ENCODE measurements around the gene PAK5.

PAK5 gene

DNA sequence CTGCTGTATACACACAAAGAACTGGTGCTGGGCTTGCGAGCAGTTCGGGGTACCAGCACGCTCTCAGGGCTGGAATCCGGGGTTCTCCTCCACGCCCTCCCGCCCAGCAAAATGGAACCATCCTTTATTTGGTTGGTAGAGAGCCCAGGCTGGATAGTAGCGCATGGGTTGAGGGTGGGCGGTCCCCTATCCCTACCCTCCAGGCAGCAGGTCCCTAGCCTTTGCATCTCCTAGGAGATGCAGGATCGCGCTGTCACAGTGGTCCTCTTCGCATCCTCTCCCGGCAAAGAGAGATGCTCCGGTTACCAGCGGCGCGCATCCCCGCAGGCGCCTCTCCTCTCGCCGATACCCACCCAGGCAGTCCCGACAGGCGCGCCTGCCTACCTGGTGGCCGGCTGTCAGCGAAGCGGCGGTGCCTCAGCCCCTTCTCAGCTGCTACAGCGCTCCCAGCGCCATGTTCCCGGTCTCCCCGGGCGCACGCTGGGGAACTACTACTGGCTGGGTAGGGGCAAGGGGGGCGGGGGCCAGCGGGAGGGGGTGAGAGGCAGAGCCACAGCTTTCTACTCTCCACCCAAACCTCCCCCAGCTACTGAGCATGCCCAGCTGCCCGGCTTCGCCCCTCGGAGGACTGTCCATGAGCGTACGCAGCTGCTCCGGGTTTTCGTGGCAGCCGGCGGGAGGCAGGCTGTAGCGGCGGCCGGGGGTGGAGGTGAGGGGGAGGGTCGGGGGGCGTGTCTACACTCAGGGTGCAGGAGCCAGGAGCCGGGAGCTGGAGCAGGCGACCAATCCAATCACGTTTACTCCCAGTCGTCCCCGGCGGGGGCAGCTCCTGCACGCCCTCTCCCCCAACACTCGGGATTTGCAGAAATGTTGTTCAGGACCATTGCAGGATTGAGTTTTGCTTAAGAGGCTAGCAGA is at the start of gene PAK5:
PAK5 (minus strand) TSS at position 699 of the 918 bp plus-strand sequence. CDS start 194,748 bp downstream, outside the sequence.
- DNase-seq: peak; percentile 86

DNA sequence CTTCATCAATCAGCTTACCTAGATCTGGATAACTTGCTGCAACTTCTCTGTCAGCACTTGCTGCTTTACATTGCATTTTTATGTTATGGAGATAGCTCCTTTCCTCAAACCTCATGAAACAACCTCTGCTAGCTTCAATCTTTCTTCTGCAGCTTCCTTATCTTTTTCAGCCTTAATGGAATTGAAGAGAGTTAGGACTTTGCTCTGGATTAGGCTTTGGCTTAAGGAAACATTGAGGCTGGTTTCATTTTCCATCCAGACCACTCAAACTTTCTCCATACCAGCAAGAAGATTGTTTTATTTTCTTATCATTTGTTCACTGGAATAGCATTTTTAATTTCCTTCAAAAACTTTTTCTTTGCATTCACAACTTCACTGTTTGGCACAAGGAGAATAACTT is 48.8 kb upstream of the PAK5 start:
- no peak for DNase-seq

DNA sequence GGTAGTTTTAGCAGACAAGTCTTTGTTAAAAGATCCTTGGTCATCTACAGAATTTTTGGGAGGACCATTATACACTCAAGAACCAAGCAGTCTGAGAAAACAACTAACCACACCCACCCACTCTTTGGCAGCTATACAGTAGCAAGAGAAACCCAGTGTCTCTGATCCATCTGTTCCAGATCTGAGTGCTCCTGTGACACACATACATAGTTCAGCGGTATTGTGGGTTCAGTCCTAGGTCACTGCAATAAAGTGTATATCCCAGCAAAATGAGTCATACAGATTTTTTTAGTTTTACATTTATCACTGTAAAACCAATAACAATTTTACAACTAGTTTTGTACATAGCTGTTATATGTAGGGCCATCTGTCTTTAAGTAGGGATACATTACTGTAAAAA is 47.4 kb upstream of the PAK5 start:
- no peak for DNase-seq

DNA sequence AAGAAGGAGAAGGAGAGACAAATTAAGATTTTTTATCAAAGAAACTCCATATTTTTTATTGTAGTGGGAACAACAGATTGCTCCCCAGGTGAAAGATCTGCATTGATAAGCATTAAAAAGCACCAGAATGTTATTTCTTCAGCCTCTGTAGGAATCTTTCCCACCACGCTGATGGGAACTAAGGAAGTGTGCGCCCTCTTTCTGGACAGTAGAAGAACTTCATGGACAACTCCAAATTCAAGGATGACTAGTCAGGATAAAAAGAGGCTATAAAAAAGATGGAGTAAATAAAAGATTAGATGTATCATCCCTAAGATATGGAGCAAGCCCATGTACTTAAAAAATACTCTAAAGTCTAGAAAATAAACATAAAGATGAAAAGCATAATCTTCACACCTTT is 45.8 kb upstream of the PAK5 start:
- no peak for DNase-seq

DNA sequence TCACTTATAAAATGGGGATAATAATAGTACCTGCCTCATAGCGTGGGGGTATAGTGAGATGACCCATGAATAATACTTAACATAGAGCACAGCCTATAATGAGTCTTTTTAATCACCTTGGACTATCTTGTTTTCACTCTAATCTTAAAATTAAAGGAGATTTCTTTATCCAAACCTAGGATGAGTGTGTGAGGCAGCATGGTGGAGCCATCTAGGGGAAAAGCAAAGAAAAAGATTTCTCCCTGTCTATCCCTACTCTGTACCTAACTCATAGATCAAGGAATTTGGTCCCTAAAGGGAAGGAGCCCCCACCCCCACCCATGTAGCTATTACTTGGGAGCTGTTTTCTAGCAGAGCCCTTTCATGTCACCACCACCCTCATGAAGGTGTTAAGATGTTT is 45.2 kb upstream of the PAK5 start:
- DNase-seq: no peak

DNA sequence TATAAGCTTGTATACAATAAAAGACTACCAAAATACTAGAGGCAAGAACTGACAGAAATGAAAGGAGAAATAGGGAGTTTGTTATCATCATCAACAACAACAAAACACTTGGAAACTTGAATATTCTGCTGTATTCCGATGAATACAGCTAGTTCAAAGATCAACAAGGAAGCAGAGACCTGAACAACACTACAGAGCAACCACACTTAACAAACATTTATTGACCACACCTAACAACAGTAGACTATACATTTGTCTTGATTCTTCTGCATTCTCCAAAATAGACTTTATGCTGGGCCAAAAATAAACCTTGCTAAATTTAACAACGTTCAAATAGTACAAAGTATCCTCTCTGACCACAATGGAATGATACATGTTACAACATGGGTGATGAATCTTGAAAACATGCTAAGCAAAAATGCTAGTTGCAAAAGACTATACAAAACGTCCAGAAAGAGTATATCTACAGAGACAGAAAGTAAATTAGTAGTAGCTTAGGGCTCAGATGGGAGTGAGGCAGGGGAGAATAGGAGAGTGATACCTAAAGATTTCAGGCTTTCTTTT is 39.1 kb upstream of the PAK5 start:
- DNase-seq: no peak

DNA sequence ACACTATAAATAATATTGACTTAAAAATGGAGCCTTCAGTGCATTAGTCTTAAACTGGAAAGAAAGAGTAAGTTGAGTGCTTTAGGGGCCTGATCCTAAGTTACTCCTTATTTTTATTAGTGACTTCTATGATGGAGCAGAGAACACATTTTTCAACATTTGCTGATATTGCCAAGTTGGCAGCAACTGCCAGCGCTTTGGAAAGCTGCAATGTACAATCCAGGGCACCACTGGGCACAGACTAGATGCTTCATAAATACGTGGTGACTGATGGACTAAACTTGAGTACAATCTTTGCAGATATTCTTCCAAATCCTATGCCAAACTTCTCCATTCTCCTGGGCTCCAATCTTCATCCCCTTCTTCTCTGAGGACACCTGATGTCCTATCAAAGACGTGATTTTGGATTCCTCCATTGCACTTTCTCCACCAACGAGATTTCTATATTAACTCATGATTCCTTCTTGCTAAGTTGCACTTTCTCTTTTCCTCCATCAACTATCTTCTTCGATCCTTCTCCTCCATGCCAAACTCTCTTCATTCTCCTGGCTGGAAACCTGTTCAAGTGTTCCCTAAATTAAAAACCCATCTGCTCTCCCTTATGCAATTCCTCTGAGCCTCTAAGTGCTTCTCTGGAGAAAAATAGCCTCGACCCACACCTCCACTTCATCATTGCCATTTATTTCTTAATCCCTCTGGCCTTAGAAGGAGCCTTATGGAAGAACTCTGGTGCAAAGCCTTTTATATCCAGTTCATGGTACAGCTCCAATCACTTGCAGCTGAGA is 28.5 kb upstream of the PAK5 start:
- no peak for DNase-seq

DNA sequence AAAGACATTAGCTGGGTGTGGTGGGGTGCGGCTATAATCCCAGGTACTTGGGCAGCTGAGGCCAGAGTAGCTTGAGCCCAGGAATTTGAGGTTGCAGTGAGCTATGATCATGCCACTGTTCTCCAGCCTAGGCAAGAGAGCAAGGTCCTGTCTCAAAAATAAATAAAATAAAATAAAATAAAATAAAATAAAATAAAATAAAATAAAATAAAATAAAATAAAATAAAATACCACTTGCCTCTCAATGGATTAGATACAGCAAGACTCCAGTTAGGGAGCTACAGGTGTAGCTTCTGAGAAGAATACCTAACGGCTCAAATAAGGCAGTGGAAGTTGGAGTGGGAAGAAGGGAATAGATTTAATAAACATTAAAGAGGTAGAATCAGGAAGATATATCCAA is 13.7 kb upstream of the PAK5 start:
- no peak for DNase-seq

DNA sequence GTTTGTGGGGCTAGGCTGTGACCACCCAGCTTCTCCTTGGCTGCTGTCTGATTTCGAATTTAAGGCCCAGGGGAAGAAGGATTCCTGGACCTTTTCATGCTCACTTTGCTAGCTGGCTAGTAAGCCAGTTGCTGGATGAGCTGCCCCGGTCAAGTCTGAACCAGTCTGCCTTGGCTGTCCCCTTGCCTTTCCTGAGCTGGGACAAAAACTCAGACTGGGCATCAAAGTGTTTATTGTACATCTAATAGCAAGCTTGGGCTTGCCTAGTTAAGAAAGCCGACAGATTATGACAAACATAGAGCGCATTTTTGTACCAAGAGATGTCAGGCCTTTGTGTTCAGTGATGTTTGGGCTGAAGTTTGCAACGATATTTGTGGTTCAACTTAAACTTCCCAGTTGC is 750 bp upstream of the PAK5 start:
- DNase-seq: no peak

DNA sequence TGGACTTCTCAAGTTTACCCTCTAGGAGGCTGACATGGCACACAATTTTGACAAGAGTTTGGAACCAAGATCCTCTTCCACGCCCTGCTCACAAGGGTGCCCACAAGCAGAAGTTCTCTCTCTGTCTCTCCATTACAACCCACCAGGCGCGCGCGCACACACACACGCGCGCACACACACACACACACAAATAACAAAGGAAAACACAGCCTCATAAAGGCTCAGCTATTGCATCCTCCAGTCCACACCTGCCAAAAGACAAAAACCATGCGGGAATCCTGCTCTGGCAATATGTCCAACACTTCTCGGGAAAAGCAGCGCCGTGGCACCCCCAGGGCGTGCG is 870 bp downstream of the PAK5 start:
- DNase-seq: no peak

DNA sequence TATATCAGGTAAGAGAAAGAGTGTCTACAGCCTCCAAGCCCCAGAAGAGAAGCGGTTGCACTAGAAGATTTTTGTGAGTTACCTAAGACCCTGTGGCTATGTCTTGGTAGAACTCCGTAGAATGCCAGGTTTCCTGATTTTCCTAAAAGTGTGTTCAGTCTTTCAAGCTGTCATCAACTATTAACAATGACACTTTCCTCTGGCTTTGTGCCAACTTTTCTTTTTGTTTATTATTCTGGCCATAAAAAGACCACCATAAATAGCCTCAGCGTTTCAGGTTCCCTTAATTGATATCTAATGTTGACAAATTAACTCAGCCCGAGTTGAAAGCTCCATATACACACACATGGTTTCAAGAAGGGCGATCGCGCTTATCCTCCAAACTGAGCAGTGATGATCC is 1.2 kb downstream of the PAK5 start:
- DNase-seq: no peak

DNA sequence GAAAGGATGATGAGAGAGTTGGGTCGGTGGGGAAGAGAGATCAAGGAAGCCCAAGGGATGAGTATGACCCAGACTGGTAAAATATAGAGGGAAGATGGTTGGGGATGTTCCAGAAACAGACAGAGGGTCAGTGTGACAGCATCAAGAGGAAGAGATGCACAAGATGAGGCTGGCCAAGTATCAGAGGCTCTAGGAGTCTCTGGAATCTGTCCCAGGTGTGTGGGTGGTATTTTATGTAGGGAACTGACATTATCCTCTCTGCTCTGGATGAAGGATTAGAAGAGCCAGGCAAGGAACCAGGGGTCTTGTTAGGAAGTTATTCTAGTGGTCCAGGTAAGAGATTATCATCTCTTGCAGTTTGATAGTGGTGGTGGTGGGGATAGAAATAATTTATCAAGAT is 3.6 kb downstream of the PAK5 start:
- DNase-seq: no peak

DNA sequence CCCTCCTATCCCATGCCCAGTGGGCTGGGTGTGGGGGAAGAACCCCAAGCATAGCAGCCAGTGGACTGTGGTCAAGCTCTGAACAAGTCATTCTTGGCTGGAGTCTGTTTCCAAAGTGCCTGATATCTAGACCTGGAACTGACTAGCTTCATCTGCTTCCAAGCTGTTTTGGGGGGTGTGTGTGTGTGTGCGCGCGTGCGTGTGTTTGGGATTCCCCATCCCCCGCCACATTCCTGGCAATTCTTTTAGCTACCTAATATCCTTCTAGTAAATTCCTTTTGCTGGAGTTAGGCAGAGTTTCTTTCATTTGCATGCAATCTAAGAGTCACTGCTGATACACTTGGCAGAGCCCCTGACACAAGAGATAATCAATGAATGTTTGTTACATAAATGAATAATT is 7.8 kb downstream of the PAK5 start:
- no peak for DNase-seq

DNA sequence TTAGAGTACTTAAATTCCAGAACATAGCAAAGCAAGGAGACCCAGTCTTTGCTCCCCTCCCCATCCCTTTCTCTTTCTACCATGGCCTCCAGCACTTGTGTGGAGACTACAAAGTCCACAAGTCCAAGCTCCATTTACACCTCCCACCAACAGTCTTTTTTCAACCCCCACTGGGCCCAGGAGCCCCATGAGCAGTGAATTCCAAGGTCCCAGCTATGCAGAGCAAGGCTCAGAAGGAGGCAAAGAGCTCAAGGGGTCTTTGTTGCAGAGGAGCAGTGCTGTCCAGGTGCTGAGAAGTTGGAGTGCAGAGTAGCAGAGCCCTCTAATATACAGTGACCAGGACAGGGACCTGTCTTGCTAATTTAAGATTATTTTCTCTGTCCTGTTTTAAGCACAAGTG is 9.0 kb downstream of the PAK5 start:
- DNase-seq: no peak

DNA sequence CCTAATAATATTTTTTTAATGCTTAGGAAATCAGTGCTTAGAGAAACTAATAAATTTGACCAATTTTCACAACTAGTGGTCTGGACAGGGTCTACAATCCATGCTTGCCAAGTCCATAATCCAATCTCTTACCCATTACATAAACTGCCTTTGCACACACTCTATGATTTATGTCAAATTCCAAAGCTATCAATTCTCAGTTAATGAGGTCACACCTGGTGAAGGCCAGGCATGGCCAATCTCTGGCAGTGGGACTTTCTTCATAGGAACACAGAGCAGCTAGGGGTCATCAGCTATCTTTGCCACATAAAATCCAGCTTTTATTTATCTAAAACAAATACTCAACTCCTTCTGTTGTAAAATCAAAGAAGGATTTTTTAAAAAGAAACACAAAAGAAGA is 21.2 kb downstream of the PAK5 start:
- no peak for DNase-seq

DNA sequence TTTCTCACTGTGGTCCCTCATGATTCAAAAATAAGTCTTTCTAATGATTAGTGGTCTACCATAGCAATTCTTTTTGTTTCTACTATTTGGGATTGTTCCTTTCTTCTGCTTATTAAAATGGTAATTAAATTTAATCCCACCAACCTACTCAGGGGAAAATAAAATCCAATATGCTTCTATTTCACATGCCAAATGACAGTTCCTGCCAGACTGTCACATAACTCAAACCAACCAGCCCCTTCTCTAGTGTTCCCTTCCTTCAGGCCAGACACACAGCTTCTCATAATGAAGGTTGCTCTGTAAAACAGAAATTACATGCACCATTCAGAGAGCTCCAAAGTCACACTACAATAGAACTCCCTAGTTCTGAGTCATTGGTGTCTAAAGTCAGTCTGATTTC is 23.2 kb downstream of the PAK5 start:
- no peak for DNase-seq

DNA sequence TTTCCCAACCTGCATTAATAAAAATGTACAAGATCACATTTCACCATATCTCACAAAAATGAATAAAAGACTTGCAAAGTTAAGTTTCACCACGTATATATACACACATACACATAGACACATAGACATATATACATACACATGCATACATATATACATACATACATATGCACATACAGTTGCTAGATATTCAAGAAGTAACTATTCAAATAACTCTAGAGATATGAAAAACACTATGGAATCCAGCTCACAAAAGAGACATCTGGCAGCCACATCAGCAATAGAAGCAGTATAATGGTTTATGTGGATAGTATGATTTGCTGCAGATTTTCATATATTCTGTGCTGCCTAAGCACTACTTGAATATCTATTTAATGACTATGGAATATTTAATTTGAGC is 28.1 kb downstream of the PAK5 start:
- no peak for DNase-seq

DNA sequence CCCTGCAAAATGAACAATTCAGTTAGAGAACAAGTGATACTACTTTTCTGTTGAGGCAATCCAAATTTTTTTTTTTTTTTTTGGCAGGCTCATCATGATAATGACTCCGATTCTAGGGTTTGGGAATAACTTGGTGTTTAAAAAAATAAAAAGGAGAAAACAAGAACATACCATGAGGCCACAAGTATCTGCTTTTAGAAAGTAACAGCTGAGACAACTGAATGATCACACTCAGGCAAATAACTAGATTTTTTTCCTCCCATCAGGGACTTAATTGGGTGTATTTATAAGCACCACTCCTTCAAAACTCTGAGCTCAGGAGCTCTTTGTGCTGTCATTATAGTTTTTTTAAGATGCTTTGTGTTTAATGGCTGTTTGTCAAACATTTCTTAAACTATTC is 29.6 kb downstream of the PAK5 start:
- no peak for DNase-seq

DNA sequence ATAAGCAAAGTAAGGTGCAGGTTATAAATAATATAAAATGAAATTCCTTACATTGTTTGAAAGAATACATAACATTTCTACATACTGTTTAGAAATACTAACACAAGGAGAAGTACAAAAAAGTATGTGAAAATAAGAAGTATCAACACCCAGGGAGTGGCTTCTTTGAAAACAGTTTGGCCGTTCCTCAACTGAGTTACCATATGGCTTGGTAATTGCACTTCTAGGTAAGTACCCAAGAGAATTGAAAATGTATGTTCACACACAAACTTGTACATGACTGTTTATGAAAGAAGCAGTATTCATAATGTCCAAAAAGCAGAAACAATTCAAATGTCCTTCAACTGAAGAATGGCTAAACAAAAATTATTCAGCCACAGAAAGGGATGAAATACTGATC is 30.7 kb downstream of the PAK5 start:
- DNase-seq: no peak

DNA sequence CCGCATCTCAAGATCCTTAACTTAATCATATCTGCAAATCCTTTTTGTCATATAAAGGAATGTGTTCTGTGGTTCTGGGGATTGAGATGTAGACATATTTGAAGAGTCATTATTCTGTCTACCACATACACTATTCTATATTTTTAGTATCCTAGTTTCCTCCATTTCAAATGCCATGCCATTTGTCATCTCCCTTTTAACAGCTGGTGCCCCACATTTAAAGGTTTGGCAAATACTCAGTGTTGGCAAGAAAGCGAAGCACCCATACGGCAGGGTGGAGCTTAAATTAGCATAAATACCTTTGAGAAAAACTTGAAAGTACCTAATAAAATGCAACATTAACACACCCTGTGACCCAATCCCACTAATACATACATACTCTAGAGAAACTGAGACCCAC is 31.7 kb downstream of the PAK5 start:
- DNase-seq: no peak

DNA sequence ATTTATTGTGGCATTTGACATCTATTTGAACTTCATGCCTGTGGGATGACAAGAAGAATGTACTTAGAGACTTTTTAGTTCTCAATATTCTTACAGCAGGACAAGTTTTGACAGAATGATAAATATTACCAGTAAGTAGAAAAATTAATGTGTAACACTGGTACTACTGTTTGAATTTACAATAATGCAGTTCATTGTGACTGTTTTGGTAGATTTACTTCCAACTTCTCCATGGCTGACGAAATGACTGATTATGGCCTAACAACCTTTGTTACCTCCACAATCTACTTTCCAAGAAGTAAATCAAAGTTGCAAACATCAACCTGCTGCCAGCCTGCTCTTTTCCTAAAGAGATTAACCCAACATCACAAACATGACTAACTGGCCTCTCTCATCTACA is 38.5 kb downstream of the PAK5 start:
- no peak for DNase-seq

DNA sequence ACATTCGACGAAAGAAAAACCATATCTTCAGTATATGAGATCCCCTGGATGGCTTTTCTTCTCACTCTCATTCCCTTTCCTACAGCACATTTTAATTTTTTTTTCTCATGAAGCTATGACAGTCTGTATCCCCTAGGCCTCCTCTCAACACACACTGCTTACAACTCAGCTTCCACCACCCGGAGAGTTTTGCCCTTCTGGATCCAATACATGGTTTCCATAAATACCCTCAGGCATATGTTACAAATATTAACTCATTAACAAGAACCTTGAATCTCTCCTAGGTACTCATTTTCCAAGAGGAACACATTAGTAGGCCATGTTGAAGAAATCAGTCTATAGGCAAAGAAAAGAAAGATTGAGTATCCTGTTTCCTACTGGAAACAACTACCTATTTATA is 44.0 kb downstream of the PAK5 start:
- DNase-seq: no peak

DNA sequence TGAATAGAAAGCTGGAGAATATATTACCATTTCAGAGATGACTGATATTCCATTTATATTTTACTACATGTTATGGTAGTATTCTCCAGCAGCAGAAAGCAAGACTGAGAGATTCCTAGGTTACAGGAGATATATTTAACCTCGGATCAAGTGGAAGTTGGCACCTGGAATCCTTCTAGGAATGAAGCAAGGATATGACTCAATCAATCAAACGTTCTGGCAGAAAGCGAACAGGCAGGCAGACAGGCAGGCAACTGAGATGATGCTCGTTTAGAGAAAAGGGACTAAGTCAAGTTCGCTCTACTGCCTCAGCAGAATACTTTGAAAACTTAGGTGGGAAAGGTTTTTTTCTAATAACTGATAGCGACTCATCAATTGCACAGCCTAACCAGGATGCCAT is 46.2 kb downstream of the PAK5 start:
- no peak for DNase-seq

DNA sequence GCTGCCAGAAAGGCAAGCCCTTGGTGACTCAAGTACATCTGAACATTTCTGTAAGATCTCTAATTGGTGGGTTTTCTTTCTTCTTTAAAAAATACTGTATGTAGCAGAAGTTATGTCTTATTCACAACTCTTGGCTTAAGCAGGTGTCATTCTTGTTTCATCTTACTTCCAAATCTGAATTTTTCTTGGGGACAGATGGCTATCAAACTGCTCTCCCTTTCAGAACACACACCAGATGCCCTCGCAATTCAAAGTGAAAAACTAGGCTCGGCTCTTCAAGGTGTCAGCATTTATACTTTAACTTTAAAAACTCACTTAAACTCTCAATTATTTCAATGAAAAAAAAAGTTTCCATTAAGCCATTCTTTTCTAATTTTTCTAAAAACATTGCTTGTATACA is 49.7 kb downstream of the PAK5 start:
- DNase-seq: no peak

Measured in right hindlimb (tissue), 1 donor.